GM21619 (cell line): Measurements from ENCODE around the gene BEND3.
"Not testable (repeated sequence)": the region's sequence is repeated elsewhere in the genome, so short reads cannot be mapped to it uniquely, and the experiment has no call there.

ENCODE experiments used
- ATAC-seq: cut with Tn5 transposase; IDR thresholded peaks from one replicate; pipeline ENCODE4 v1.9.1; 2021; ENCODE audit not compliant: unreplicated experiment

Gene BEND3

DNA sequence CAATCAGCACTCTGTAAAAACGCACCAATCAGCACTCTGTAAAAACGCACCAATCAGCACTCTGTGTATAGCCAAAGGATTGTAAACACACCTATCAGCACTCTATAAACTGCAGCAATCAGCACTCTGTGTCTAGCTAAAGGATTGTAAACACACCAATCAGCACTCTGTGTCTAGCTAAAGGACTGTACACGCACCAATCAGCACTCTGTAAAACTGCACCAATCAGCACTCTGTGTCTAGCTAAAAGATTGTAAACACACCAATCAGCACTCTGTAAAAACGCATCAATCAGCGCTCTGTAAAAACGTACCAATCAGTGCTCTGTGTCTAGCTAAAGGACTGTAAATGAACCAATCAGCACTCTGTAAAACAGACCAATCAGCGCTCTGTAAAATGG lies 30.9 kb downstream of the BEND3 start:
- not testable (repeated sequence) for ATAC-seq

- no peak for ATAC-seq
Observed at GRCh38 chr6:107083921-107084320, 31.4 kb downstream of the BEND3 start.

- peak; percentile 87 for ATAC-seq
Observed at GRCh38 chr6:107083047-107083768, 32.1 kb downstream of the BEND3 start.

DNA sequence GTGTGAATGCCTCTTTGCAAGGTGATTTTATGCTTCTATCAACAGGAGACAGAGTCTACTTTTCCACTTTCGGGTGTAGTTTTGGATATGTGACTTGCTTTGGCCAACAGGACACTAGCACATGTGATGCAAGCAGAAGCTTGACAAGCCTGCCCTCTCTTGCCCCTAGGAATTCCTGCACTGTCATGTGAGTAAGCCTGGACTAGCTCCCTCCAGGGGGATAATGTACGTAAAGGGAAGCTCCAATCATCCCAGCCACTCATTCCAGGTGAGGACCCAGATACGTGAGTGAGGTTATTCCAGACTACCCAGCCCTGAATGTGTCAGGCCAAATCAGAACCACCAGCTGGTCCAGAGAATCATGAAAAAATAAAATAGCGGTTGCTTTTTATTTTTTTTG lies 33.3 kb downstream of the BEND3 start:
- ATAC-seq: no peak

DNA sequence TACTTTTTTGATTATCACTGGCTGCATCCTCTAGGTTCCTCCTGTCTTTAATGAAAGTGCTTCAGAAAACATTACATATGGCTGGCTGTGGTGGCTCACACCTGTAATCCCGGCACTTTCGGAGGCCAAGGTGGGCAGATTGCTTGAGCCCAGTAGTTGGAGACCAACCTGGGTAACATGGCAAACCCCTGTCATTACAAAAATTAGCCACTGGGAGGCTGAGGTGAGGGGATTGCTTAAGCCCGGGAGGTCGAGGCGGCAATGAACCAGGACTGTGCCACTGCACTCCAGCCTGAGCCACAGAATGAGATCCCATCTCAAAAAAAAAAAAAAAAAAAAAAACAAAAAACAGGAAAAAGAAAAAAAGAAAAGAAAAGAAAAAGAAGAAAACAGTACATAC lies 35.3 kb downstream of the BEND3 start:
- no peak for ATAC-seq

- ATAC-seq: no peak
Observed at GRCh38 chr6:107079429-107079828, 35.9 kb downstream of the BEND3 start.

DNA sequence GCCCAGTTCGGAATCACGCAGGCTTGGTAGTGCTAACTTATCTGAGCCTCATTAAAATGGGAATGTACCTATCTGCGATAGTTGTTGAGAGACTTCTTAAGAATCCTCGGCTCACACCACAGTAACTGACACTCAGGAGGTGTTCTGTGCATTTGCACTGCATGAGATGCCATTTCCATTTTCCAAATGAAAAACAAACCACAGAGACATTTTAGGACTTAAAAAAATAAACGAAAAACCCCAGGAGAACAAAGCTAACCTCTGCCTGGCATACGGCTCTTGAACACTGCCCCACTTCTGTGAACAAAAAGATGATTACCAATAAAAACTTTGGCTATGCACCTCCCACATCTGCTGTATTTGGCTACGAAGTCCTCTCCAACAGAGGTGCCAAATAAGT lies 37.6 kb downstream of the BEND3 start:
- no peak for ATAC-seq

DNA sequence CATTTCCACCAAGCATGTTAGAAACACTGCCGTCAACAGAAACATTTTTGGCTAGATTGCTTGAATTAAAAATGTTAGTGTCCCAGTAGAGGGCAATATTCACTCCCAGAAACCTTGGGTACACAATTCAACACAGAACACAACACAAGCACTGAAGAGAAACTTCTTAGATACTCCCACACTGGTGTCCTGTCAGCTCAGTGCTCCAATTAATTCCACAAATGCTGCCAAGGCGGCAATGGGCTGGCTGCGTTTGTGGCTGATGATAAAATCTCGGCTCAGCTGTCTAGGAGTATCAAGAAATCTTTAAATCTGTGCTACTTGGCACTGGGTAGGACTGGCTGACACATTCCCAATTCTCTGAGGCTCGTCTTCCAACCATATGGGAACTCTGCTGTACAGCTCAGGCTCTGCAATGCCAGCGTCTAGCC lies 39.3 kb downstream of the BEND3 start:
- no peak for ATAC-seq

DNA sequence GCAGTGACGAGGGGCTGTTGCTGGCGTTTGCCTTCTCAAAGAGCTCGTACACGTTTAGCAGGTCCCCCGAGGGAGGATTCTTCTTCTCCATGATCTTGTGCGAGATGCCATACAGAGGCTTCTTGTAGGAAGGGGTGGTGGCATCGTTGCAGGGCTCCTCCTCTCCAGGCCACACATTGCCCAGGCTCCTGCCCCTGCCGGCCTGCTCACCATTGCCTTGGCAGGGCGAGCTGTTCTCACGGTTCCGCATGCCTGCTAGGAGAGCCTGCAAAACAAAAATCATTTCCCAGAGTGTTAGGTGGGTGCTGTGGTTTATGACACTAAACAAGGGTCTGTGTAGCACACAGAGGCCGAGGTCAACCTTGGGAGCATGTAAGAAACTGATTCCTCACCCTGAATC lies 44.6 kb downstream of the BEND3 start:
- ATAC-seq: no peak

DNA sequence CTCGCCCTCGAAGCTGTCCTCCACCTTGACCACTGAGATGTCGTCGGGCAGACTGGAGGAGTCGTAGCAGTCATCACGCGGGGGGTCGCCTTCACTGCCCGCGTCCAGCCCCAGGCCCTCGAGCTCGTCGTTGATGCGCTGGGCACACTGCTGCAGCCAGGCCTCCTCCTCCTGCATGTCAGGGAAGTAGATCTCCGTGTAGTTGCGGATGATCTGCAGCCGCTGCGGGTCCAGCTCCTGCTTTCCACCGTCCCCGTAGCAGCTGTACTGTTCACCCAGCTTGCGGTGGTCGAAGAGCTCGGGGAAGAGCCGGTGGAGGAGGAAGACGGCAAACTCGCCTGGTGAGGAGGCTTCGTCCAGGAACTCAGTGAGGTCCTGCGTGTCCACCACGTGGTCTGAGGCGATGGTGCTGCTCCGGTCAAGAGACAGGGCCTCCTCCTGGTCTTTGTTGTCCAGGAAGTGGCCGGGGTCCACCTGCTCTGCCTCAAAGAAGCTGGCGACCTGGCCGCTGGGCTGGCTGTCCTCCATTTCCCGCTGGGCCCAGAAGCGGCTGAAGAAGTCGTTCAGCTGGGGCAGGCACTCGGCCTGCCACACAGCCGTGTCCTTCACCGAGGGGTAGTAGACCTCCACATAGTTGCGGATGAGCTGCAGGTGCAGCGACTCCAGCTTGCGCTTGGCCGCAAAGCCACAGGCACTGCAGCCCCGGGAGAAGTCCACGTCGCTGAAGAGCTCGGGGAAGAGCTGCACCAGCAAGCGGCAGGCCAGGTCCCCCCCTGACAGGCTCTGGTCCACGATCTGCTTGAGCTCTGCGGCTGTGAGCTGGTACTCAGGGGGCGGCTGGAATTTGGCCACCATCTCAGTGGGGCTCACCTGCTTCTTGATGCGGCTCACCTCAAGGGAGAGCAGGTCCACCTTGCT lies 45.4 kb downstream of the BEND3 start:
- no peak for ATAC-seq

GRCh38 chr6:107068691-107069630 lies 46.4 kb downstream of the BEND3 start:
- ATAC-seq: no peak

DNA sequence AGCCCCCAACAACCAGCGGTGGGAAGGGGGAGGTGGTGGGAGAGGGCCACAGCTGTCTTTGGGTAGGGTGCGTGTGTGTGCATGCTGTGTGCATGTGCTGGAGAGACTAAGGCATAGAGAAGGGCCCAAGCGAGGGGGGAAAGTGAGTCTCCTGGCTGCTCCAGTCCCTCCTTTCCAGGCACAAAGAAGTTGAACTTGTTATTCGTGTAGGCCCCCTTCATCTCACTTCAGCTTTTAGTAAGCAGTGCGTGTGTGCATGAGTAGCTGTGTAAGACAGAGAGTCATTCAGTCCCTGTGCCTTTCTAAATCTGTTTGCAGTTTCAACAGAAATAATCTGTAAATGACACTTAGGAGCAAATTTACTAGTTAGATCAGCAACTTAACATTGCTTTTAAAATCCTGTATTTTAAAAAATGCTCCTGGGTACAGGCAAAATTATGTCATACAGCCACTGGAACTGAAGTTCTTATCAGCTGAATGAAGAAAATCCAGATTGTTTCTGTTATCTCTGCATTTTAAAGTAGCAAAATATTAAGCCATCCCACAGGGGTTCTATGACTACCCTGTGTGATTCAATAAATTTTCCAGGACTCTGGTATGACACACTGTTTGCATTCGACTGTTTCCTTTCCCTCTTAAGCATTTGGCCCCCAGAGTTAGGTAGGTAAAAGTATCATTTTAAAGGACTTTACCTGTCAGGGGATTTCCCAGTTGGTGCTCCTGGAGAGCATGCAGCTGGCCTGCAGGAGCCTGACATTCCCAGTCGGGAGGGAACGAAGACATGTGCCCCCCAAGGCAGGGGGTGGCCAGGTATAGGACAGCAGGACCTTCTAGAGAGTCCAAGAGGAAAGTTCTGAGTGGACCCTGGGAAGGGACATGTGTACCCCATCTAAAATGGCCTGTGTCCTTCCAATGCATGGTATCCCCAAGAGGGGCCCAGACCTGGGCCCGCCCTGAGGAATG lies 48.3 kb downstream of the BEND3 start:
- ATAC-seq: no peak

GRCh38 chr6:107064579-107065065 lies 50.7 kb downstream of the BEND3 start:
- no peak for ATAC-seq

GRCh38 chr6:107062691-107063090 lies 52.6 kb downstream of the BEND3 start:
- ATAC-seq: no peak

DNA sequence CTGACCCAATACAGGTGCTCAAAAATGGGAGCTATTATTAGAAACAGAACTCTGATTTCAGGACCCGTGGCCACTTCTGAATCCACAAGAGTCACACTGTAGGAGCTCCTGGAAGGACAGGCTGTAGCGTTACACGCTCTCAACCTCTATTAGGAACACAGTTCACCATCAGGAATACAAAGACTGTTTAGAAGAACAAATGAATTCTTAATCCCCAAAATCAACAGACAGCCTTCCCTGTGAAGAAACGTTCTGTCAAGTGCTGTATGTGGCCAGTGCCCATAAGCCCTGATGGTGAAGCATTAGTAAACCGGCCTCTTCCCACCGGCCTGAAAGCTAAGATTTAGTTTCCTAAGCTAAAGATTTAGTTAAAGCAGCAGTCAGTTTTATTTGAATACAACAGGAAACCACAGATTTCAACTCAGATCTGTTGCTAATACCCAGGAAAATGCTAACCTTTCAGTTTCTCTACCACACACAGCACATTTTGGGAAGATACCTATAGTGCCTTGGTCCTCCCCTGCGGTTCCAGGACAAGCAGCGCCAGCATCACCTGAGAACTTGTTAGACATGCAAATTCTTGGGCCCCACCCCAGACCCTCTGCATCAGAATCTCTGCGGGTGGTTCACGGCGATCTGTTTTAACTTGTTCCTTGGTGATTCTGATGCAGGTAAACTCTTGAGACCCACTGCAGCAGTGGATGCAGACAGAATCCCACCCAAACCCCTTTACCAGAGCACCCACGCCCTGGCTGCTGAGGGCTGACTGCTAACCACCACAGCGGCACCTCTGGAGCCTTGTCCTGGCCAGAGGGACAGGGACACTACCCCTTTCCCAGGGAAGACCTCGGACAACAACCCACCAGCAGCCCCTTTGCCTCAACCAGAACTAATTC lies 53.9 kb downstream of the BEND3 start:
- peak; percentile 81 for ATAC-seq

DNA sequence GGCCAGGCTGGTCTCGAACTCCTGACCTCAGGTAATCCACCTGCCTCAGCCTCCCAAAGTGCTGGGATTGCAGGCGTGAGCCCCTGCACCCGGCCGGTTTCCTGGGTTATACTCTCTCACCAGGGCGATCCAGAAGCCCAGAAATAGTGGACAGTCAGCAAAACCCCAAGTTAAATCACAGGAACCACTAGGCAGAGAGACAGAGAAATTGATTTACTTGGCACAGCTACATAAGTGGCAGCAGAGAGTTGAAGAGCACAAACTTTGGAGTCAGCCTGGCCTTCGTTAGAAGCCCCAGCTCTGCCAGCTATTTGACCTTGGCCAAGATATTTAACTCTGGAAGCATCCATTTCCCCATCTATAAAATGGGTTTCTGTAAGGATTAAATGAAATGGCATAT lies 54.6 kb downstream of the BEND3 start:
- ATAC-seq: no peak

GRCh38 chr6:107059606-107060005 lies 55.7 kb downstream of the BEND3 start:
- ATAC-seq: no peak

- ATAC-seq: no peak
Observed at GRCh38 chr6:107057679-107058078, 57.6 kb downstream of the BEND3 start.

DNA sequence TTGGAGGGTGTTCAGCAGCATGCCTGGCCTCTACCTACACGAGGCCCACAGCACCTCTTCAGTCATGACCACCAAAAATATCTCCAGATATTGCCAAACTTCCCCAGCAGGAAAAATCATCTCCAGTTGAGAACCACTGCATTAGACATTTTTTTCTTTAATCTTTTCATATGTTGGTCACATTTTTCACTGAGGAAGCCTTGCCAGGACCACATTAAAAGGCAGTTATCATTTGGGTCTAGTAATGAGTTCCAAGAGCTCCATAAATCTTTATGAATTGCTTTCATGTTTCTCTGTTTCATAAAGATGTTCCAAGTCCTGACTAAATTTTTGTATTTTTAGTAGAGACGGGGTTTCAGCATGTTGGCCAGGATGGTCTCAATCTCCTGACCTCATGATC lies 58.5 kb downstream of the BEND3 start:
- ATAC-seq: no peak
